Stomach (tissue), 4 donors: Measurements from ENCODE around the gene TEFM.

ENCODE experiments used
- CTCF ChIP-seq, 7 experiments: fragments of 450-650 bp in 4 of 7; fragments of 200-600 bp in 3 of 7; sonication (generic) in 3 of 7; IDR thresholded peaks; one replicate each; pipeline ENCODE4 v1.5.1; 2016 to 2019; ENCODE audit warnings: antibody characterized with exemption in 7 of 7, control low read depth in 2 of 7, mild to moderate bottlenecking in 1 of 7
- EP300 ChIP-seq: sonication (generic); formaldehyde crosslinking; IDR thresholded peaks from one replicate; pipeline ENCODE4 v1.6.1; 2017; ENCODE audit warnings: antibody characterized with exemption
- POLR2A ChIP-seq, 4 donors: fragments of 450-650 bp; IDR thresholded peaks; one replicate each; pipeline ENCODE4 v1.6.1; 2016; ENCODE audit warnings: antibody characterized with exemption in 4 of 4, control low read depth in 2 of 4, mild to moderate bottlenecking in 1 of 4, moderate library complexity in 1 of 4
- POLR2AphosphoS5 ChIP-seq, 3 donors: sonication (generic); formaldehyde crosslinking; IDR thresholded peaks; one replicate each; pipeline ENCODE4 v1.6.1; 2016; ENCODE audit warnings: antibody characterized with exemption in 3 of 3

GRCh38 chr17:30897311-30897710, 8.7 kb downstream of the TEFM start:
- TF ChIP-seq CTCF (IDR thresholded peaks at IDR 0.05) (no peak), POLR2AphosphoS5 (IDR thresholded peaks at IDR 0.05) (no peak), POLR2A (IDR thresholded peaks at IDR 0.05) (no peak), EP300 (no peak)
